HUES6 (cell line): Measurements from ENCODE around the gene TEAD1.
A peak's percentile ranks its signal among the peaks of the same experiment; 100 is the strongest.

Experiments used
- H3K27ac ChIP-seq: 2 replicates; pipeline ENCODE4 v1.7.0; 2013; ENCODE audit warnings: low read depth, mild to moderate bottlenecking, low read length, inconsistent platforms
- H3K27me3 ChIP-seq: 2 replicates; pipeline ENCODE4 v1.6.1; 2013; ENCODE audit warnings: low read length; ENCODE audit not compliant: control insufficient read depth, insufficient read depth
- H3K36me3 ChIP-seq: 2 replicates; pipeline ENCODE4 v1.6.1; 2013; ENCODE audit warnings: low read length; ENCODE audit not compliant: control insufficient read depth, insufficient read depth
- H3K4me1 ChIP-seq: 2 replicates; pipeline ENCODE4 v1.6.1; 2013; ENCODE audit warnings: low read length; ENCODE audit not compliant: control insufficient read depth, insufficient read depth
- H3K4me3 ChIP-seq: 2 replicates; pipeline ENCODE4 v1.5.1; 2013; ENCODE audit warnings: low read depth, low read length
- H3K9ac ChIP-seq: one replicate; pipeline ENCODE4 v1.6.1; 2013; ENCODE audit warnings: mild to moderate bottlenecking, low read length
- H3K9me3 ChIP-seq: 2 replicates; pipeline ENCODE4 v1.6.1; 2013; ENCODE audit warnings: low read depth, low read length; ENCODE audit not compliant: control insufficient read depth, insufficient read depth

TEAD1 gene

DNA sequence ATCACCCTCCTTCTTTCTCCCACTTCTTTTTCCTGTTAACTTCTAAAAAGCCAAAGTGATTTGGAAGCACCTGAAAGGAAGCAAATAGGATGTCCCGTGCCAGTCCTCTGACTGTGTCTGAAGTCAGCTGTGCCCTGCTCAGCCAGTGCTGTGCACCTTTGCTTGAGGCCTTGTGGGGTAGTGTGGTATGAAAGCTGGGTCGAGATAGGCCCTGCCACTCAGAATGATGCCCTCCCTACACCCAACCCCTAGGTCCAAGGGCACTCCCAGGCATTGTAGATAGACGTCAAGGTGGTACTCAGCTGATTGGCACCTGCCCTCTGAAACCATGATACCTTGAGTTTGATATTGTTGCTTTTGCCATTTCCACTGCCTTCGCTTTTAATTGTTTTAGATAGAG lies 251.3 kb downstream of the TEAD1 start:
- Histone ChIP-seq H3K36me3 (peaks cover 27% of the 10 kb centered on the region), H3K4me3 (no peak overlapping the region)

DNA sequence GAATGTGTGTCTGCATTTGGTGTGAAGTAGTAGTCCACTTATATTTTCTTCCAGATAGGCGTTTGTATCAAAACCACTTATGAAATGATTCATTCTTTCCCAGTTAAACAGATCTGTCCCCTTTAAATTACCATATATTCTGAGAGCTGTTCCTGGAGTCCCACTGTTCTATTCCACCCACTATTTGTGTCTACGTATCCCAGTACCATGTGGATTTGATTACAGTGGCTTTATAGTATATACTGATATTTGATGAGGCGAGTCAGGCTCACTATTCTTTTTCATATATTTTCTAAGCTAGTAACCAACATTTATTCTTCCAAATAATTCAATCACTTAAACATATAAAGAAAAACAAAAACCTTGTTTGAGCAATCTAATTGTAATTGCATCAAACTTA lies 253.0 kb downstream of the TEAD1 start:
- Histone ChIP-seq H3K36me3 (peaks cover 33% of the 10 kb centered on the region), H3K4me3 (no peak overlapping the region), H3K9ac (no peak overlapping the region), H3K27me3 (no peaks in the 10 kb centered on the region), H3K27ac (no peak overlapping the region), H3K4me1 (peaks cover 4% of the 10 kb centered on the region; the same call in 1 of the 2 replicates), H3K9me3 (no peaks in the 10 kb centered on the region)

More for the DNA sequence above, 251.3 kb downstream of the TEAD1 start:
- peaks cover 9% of the 10 kb centered on the region for H3K4me1 ChIP-seq
- H3K27me3 ChIP-seq = no peaks in the 10 kb centered on the region
- no peak overlapping the region for H3K9ac ChIP-seq
- no peaks in the 10 kb centered on the region for H3K9me3 ChIP-seq
- no peak overlapping the region for H3K27ac ChIP-seq

DNA sequence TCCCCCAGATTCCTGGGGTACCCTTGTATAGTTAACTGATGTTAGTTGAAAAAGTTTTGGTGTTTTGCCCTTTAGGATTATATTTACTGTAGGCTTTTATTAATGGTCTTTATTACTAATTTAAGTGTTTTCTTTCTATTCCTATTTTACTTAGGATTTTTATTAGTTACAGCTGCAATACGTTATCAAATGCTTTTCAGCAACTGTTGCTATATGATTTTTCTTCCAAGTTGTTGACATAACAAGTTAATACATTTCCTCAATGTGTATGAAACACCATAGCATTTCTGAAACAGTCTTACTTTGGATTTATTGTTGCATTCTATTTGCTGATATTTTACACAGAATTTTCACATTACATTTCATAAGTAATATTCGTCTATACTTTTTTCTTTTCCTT lies 253.7 kb downstream of the TEAD1 start:
- H3K4me3 ChIP-seq = no peak overlapping the region
- no peaks in the 10 kb centered on the region for H3K27me3 ChIP-seq
- peaks cover 40% of the 10 kb centered on the region for H3K36me3 ChIP-seq
- no peak overlapping the region for H3K9ac ChIP-seq
- H3K4me1 ChIP-seq = peaks cover 4% of the 10 kb centered on the region; the same call in 1 of the 2 replicates
- H3K27ac ChIP-seq = no peak overlapping the region
- H3K9me3 ChIP-seq = no peaks in the 10 kb centered on the region

DNA sequence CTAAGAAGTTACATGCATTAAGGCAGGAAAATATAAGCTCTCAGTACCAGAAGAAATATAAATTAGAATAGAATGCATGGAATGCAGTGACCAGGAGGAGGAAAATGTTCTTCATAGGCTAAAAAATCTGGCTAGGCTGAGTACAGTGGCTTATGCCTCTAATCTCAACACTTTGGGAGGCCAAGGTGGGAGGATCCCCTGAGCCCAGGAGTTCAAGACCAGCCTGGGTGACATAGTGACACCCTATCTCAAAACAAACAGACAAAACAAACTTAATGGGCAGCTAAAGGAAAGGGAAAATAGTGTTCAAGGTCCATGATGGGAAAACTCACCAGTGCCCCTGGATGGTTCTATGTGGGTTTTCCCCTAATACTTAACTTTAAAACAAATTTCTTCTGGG lies 256.6 kb downstream of the TEAD1 start:
- Histone ChIP-seq H3K4me3 (no peak overlapping the region), H3K27me3 (no peaks in the 10 kb centered on the region), H3K36me3 (peaks cover 39% of the 10 kb centered on the region)

DNA sequence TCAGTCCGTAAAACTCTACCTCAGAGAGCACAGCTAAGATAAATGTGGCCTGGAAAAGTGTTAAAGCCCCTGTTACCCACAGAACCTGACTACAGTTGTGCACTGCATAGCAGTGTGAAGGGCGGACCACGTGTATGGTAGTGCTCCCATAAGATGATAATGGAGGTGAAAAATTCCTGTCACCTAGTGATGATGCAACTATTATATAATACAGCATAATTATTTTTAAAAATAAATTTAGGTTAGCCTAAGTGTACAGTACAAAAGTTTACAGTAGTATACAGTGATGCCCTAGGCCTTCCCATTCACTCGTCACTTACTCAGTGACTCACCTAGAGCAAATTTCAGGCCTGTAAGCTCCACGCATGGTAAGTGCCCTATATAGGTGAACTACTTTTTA lies 258.3 kb downstream of the TEAD1 start:
- H3K27me3 ChIP-seq = no peaks in the 10 kb centered on the region
- no peak overlapping the region for H3K9ac ChIP-seq

More for the DNA sequence above, 256.6 kb downstream of the TEAD1 start:
- Histone ChIP-seq H3K4me1 (peaks cover 4% of the 10 kb centered on the region; the same call in 1 of the 2 replicates), H3K9me3 (no peaks in the 10 kb centered on the region), H3K9ac (no peak overlapping the region), H3K27ac (0 out of 2 replicates have a peak overlapping the region, but pooled peaks have one; percentile 47)

DNA sequence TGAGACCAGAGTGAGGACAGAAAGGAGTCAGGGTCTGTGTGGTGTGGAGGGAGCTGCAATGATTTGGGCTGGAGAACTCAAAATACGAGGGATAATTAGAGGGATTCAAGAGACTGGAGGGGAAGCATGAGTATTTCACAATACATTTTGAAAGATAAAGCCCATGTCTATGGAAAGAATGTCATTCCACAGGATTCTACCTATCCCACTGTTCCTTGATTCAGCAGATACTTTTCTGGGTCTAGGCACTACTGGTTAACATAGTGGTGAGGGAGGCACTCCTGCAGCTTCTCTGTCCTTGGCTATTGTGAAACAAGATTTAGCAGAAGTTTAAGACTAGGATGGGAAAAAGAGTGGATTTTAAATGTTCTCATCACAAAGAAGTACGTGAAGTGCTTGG lies 262.0 kb downstream of the TEAD1 start:
- Histone ChIP-seq H3K36me3 (peaks cover 65% of the 10 kb centered on the region), H3K27ac (no peak overlapping the region), H3K9me3 (no peaks in the 10 kb centered on the region), H3K4me3 (no peak overlapping the region), H3K9ac (no peak overlapping the region), H3K4me1 (no peaks in the 10 kb centered on the region), H3K27me3 (no peaks in the 10 kb centered on the region)

More for the DNA sequence above, 258.3 kb downstream of the TEAD1 start:
- no peak overlapping the region for H3K27ac ChIP-seq
- H3K9me3 ChIP-seq = no peaks in the 10 kb centered on the region
- peaks cover 41% of the 10 kb centered on the region for H3K36me3 ChIP-seq
- H3K4me1 ChIP-seq = peaks cover 4% of the 10 kb centered on the region; the same call in 1 of the 2 replicates
- no peak overlapping the region for H3K4me3 ChIP-seq

DNA sequence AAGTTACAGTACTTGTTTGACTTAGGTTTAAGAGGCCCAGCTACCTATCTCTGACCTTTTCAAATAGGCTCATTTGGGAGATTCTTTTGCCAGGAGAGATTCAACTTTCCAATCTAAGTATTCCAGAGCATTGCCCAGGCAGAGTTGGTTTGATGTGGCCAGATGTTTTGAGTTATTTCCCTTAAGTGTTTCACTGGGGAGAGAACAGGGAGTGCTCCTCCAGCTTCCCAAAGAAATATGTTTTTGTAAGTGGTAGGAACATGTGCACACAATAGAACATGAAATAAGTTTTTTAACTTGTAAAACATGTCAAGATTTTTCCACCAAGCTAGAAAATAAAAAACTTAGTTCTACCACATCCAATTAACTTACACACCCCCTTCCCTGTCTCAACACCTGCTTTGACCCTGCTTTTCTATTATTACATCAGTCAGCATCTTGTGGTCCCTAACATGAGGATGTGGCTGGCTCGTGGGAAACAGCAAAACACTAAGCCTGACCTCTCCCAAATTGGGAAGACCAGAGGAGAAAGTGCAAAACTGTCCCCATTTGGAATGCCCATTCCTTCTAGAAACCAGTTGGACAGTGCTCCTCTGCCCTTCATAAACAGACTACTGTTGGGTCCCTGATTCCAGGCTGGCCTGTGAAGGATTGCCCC lies 264.5 kb downstream of the TEAD1 start:
- Histone ChIP-seq H3K27ac (no peak overlapping the region), H3K4me3 (no peak overlapping the region), H3K36me3 (peaks cover 55% of the 10 kb centered on the region)

DNA sequence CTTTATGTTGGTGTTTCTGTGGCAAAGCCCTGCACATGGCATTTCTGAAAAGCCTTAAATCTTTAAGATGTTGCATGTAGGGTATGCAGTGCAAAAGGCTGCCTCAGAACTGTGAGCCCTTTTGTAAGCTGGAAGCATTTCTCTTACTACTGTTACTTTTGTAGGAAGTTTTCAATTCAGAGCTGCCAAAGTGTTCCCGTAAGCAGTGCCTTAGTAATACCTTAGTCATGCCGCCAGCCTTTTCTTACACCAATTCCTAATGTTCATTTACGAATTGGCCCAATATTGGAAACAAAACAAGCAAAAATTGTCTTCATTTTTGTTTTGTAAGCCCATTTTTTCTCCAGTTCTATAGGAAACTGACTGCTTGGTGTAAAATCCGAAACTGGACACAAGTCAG lies 267.4 kb downstream of the TEAD1 start:
- no peaks in the 10 kb centered on the region for H3K27me3 ChIP-seq
- no peaks in the 10 kb centered on the region for H3K4me1 ChIP-seq
- H3K9me3 ChIP-seq = no peaks in the 10 kb centered on the region
- peaks cover 50% of the 10 kb centered on the region for H3K36me3 ChIP-seq
- H3K4me3 ChIP-seq = no peak overlapping the region
- no peak overlapping the region for H3K9ac ChIP-seq
- H3K27ac ChIP-seq = no peak overlapping the region

More for the DNA sequence above, 264.5 kb downstream of the TEAD1 start:
- Histone ChIP-seq H3K9me3 (no peaks in the 10 kb centered on the region), H3K9ac (no peak overlapping the region), H3K27me3 (no peaks in the 10 kb centered on the region), H3K4me1 (no peaks in the 10 kb centered on the region)

DNA sequence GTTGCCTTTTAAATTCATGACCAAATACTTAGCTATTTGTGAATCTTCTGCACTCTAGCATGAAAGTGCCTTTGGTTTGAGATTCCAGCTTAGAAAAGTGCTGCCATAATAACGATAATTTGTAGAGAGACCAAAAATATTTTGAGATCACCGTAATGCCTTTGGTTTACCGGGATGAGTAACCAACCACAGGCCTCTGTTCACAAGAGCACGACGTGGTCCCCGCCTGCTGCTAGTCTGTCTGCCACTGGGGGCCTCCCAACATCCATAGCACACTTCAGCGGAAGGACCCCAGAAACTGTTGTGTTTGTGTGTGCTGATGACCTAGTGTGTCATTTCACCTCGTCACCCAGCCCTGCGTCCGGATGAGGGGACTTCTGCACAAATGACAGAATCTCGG lies 267.9 kb downstream of the TEAD1 start:
- no peaks in the 10 kb centered on the region for H3K27me3 ChIP-seq
- no peaks in the 10 kb centered on the region for H3K4me1 ChIP-seq
- H3K9me3 ChIP-seq = no peaks in the 10 kb centered on the region
- H3K36me3 ChIP-seq = peaks cover 45% of the 10 kb centered on the region
- no peak overlapping the region for H3K4me3 ChIP-seq
- H3K9ac ChIP-seq = no peak overlapping the region
- no peak overlapping the region for H3K27ac ChIP-seq

DNA sequence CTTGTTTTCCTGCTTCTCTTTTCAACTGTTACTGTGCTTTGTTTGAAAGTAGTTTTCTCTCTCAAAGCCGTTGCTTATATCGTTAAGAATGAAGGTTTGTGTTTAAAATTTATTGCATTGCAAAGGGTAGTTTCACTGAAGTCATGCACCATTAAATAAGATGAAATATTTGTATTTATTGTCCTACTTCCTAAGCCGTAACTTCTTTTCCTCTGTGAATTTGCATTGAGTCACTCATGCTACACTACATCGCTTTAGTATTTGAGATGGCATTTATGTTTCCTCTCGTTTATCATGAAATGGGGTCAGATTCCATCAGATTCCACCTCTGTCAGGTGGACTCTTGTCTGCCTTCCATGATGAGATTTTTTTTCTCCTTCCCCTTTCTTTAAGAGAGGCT lies 269.1 kb downstream of the TEAD1 start:
- H3K27ac ChIP-seq = no peak overlapping the region
- H3K36me3 ChIP-seq = peaks cover 38% of the 10 kb centered on the region
- no peaks in the 10 kb centered on the region for H3K27me3 ChIP-seq
- no peak overlapping the region for H3K9ac ChIP-seq
- no peaks in the 10 kb centered on the region for H3K9me3 ChIP-seq
- H3K4me1 ChIP-seq = no peaks in the 10 kb centered on the region
- no peak overlapping the region for H3K4me3 ChIP-seq

DNA sequence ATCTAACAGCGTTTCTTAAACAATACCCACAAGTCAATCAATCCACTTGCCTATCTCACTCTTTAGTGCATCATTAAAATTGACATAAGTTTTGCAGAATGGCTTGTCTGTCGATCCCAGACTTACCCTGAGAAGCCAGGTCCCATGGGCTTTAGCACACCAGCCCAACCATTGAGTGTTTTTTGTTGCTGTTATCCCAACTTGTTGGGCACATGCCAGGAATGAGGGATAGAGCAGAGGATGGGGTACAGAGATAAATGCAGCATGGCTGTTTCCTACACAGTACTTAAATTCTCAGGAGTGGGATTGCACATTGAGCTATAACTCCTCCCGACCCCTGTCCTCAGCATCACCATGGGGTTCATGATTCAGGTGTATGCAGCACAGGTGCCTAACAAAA lies 270.7 kb downstream of the TEAD1 start:
- Histone ChIP-seq H3K4me1 (no peaks in the 10 kb centered on the region), H3K36me3 (peaks cover 23% of the 10 kb centered on the region), H3K9me3 (no peaks in the 10 kb centered on the region), H3K27ac (no peak overlapping the region), H3K4me3 (no peak overlapping the region), H3K27me3 (no peaks in the 10 kb centered on the region), H3K9ac (no peak overlapping the region)
